LNCaP clone FGC (cell line): ENCODE results near the gene NKX2-8.

ENCODE experiments used
- DNase-seq: peaks from one replicate; pipeline ENCODE4 v3.0.0-alpha.2; 2011; ENCODE audit warnings: low read depth
- H3K4me3 ChIP-seq: 2 replicates; pipeline ENCODE4 v1.5.1; 2011; ENCODE audit warnings: mild to moderate bottlenecking, low read depth, low read length, control low read depth
- CTCF ChIP-seq: IDR thresholded peaks from 2 replicates; pipeline ENCODE4 v1.5.1; 2012; ENCODE audit warnings: mild to moderate bottlenecking; ENCODE audit not compliant: control insufficient read depth, insufficient read depth; ENCODE audit errors: extremely low read depth

Gene NKX2-8

DNA sequence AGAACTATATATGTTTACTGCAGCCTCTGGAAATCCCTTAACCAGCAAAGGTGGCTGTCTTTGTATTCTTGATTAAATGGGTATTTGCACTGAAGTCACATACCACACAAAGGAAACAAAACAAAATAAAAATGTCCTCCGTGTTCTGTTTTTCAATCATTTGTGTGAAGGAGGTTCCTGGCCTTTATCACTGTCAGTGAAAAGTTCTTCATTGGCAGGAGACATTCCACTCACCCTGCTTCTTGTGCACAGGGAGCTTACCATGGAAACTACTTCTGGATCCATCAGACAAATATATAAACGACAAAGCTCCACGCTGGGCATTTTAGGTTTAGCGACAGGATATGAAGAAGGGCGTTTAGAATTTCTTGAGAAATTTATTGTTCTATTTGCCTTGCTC is 5.7 kb upstream of the NKX2-8 start:
- no peak for TF ChIP-seq CTCF
- no peak for DNase-seq

DNA sequence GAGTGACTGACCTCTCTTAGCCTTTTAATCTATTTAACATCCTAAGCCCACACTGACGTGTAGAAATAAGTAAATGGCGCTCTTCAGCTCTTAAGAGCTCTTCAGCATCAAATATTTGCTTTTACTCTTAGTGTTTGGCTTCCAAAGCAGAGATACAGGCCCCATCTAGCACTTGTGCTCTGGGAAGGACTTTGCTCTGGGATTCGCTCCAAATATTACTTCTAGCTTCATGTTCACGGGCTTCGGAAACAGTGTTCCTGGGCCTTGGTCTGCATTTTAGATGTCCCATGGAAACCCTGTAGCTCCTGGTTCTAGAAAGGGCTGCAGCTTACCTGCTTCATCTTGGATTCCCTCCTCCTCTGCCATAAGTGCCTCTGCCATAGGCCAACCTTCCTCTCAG is 2.7 kb upstream of the NKX2-8 start:
- H3K4me3 ChIP-seq = no peak overlapping the region
- DNase-seq = no peak
- TF ChIP-seq CTCF = no peak

More for the DNA sequence above, 5.7 kb upstream of the NKX2-8 start:
- no peak overlapping the region for H3K4me3 ChIP-seq

DNA sequence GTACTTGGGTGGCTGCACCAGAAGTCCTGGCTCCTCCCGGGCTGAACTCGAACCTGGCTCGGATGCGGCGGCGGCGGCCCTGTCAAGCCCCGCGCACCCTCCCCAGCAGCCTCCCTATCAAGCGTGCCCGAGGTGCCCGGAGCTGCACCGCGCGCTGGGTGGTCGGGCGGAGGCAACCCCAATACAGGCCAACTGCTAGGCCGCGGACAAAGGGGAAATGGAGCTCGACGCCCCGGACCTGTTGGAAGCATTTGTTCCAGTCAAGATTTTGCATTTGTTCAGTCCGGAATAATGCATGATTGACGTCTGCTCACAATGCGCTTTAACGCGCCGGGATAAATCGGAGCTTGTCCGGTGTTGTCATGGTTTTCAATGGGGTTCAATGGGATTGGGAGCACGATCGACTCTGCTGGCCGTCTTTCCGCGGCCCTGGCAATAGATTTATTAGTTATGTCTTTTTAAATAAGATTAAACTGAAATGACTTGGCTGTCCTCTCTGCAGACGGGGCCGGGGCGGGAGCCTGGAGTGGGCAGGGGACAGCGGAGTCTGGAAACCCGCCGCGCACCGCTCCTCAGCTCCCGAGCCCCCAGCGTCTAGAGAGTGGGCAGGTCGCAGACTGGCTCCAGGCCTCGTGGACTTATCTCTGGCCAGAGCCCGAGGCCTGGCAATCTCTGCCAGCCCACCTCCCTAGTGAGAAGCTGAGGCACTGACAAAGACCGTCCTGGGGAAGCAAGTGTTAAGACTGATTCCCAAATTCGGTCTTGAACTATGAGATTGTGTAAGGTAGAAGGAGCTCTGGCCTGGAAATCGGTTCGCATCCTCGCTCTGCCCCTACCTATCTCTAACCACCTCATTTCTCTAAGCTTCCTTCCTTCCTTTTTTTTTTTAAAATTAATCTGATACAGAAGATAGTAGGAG is 1.7 kb upstream of the NKX2-8 start:
- TF ChIP-seq CTCF = no peak

DNA sequence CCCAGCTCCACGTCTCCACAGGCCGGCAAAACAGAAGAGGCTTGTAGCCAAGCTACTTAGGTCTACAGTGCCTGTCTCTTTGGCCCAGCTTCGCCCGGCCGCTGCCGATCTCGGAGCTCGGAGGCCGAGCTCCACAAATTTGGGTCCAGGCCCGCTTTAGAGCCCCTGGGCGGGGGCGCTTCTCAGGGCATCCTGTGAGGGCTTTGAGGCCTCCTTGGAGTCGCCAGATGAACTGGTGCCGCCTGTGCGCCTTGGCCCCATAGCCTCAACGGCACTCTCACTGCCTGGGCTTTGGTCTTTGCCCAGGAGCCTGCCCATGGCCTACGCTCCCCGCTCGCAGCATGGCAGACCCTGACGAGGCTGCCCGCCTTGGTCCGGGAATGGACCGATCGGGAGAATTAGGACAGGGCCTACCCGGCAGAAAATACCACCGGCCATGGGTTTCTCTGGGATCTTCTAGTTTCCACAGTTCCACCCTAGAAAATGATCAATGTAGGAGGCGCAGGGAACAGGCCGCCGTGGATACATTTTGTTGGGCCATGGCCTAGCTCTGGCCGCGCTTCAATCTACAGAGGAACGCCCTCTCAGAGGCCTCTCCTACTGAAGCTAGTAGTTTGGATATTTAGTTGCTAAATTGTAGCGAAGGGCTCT is 953 bp upstream of the NKX2-8 start:
- TF ChIP-seq CTCF = no peak
- no peak for DNase-seq
- no peak overlapping the region for H3K4me3 ChIP-seq

More for the DNA sequence above, 1.7 kb upstream of the NKX2-8 start:
- no peak overlapping the region for H3K4me3 ChIP-seq
- DNase-seq = no peak

DNA sequence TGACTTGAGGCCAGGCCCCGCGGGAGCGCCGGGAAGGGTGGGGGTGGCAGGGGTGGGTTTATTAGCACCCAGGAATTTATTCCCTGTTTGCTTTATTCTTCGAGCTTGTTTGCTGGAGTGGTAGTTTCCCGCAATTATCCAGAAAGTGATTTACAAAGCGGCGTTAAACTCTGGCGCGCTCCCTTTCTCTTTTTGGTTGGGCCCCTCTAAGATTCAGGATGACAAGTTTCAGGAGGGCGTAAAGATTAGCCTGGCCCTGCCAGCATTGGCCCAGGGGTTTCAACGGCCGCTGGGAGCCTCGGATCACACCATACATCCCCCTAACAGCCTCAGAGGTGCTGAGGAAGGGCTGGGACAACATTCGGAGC is 444 bp upstream of the NKX2-8 start:
- DNase-seq = no peak
- no peak overlapping the region for H3K4me3 ChIP-seq
- no peak for TF ChIP-seq CTCF

DNA sequence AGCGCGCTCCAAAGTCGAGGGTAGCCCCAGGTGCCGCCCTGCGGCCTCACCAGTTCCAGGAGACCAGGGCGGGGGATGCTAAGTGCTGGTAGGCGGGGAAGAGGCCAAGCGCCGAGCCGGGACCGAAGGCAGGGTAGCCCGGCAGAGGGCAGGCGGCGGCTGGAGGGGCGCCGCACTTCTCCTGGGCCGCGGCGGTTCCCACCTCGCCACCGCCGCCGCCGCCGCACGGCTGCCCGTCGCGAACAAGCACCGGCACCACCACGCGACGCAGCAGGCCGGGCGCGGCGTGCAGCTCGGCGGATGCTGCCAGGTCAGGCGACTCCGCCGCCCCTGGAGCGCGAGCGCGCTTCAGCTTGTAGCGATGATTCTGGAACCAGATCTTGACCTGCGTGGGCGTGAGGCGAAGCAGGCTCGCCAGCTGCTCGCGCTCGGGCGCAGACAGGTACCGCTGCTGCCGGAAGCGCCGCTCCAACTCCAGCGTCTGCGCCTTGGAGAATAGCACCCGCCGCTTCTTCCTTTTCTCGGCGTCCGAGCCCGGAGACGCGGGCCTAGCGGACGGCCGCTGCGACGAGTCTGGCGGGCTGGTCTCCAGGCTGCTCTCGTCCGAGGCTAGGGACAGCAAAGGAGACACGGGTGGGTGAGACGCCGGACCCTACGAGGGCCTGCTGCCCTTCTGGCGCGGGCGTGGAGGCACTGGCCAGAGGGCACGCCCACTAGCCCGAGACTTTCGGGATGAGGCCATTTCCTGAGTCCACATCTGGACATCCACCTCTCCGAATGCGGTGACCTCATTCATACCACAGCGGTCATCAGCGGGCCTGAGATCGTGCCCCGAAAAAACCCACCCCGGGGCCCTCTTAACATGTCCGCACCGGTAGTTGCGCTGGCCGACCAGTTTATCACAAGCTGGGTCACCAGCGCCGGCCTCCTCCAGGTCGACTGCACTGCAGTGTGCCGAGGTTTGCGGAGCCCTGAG is 1.3 kb downstream of the NKX2-8 start:
- TF ChIP-seq CTCF = 0 out of 2 replicates have a peak, but pooled peaks have one; percentile 6
- no peak for DNase-seq
- peak overlapping the region; percentile 52 for H3K4me3 ChIP-seq
